Stimulated activated naive CD8-positive, alpha-beta T cell treated with anti-CD3 and anti-CD28 coated beads, Interleukin-15, Interleukin-2, amounts not matched to agents 100 ng/mL and 50 ng/mL, for 24 hours (primary cell): Measurements from ENCODE around the gene RGS10.

Experiments
- H3K27ac Mint-ChIP-seq: one replicate; pipeline ENCODE4 v1.8.0; 2021; ENCODE audit warnings: mild to moderate bottlenecking, mixed read lengths
- H3K27me3 Mint-ChIP-seq: one replicate; pipeline ENCODE4 v1.8.0; 2021; ENCODE audit warnings: mixed read lengths
- H3K36me3 Mint-ChIP-seq: one replicate; pipeline ENCODE4 v1.8.0; 2021; ENCODE audit warnings: low read depth, mixed read lengths
- H3K4me1 Mint-ChIP-seq: one replicate; pipeline ENCODE4 v1.8.0; 2021; ENCODE audit warnings: low read depth, mixed read lengths
- H3K4me3 Mint-ChIP-seq: one replicate; pipeline ENCODE4 v1.8.0; 2021; ENCODE audit warnings: mild to moderate bottlenecking, mixed read lengths
- H3K9me3 Mint-ChIP-seq: one replicate; pipeline ENCODE4 v1.8.0; 2021; ENCODE audit warnings: mixed read lengths

RGS10 gene

GRCh38 chr10:119517235-119518141, 25.0 kb downstream of the RGS10 start:
- Mint-ChIP-seq H3K36me3 (peaks cover 62% of the 10 kb centered on the region), H3K27ac (peak overlapping the region; percentile 96), H3K4me1 (peaks cover 90% of the 10 kb centered on the region), H3K27me3 (no peaks in the 10 kb centered on the region), H3K9me3 (no peaks in the 10 kb centered on the region), H3K4me3 (peak overlapping the region; percentile 53)

GRCh38 chr10:119516381-119517234, 25.9 kb downstream of the RGS10 start:
- no peaks in the 10 kb centered on the region for H3K9me3 Mint-ChIP-seq
- H3K27ac Mint-ChIP-seq = peak overlapping the region; percentile 96

GRCh38 chr10:119515511-119516045, 26.9 kb downstream of the RGS10 start:
- Mint-ChIP-seq H3K9me3 (no peaks in the 10 kb centered on the region), H3K4me1 (peaks cover 86% of the 10 kb centered on the region), H3K36me3 (peaks cover 58% of the 10 kb centered on the region), H3K27ac (peak overlapping the region; percentile 96), H3K4me3 (no peak overlapping the region), H3K27me3 (no peaks in the 10 kb centered on the region)

More at GRCh38 chr10:119516381-119517234, 25.9 kb downstream of the RGS10 start:
- Mint-ChIP-seq H3K27me3 (no peaks in the 10 kb centered on the region), H3K4me3 (peak overlapping the region; percentile 53), H3K4me1 (peaks cover 90% of the 10 kb centered on the region), H3K36me3 (peaks cover 60% of the 10 kb centered on the region)

- H3K36me3 Mint-ChIP-seq = peaks cover 60% of the 10 kb centered on the region
- no peaks in the 10 kb centered on the region for H3K27me3 Mint-ChIP-seq
- H3K9me3 Mint-ChIP-seq = no peaks in the 10 kb centered on the region
- no peak overlapping the region for H3K4me3 Mint-ChIP-seq
- H3K27ac Mint-ChIP-seq = no peak overlapping the region
- peaks cover 87% of the 10 kb centered on the region for H3K4me1 Mint-ChIP-seq
Observed at GRCh38 chr10:119514819-119515218, 27.7 kb downstream of the RGS10 start.

GRCh38 chr10:119511828-119512515, 30.5 kb downstream of the RGS10 start:
- Mint-ChIP-seq H3K36me3 (peaks cover 63% of the 10 kb centered on the region), H3K27me3 (no peaks in the 10 kb centered on the region), H3K4me3 (peak overlapping the region; percentile 30), H3K9me3 (no peaks in the 10 kb centered on the region), H3K27ac (peak overlapping the region; percentile 88), H3K4me1 (peaks cover 73% of the 10 kb centered on the region)

- no peaks in the 10 kb centered on the region for H3K27me3 Mint-ChIP-seq
- H3K4me3 Mint-ChIP-seq = no peak overlapping the region
- H3K4me1 Mint-ChIP-seq = peaks cover 73% of the 10 kb centered on the region
- H3K9me3 Mint-ChIP-seq = no peaks in the 10 kb centered on the region
- H3K36me3 Mint-ChIP-seq = peaks cover 71% of the 10 kb centered on the region
- H3K27ac Mint-ChIP-seq = peak overlapping the region; percentile 53
Observed at GRCh38 chr10:119509909-119510451, 32.5 kb downstream of the RGS10 start.

- H3K27ac Mint-ChIP-seq = peak overlapping the region; percentile 50
- peaks cover 77% of the 10 kb centered on the region for H3K36me3 Mint-ChIP-seq
- peak overlapping the region; percentile 10 for H3K4me3 Mint-ChIP-seq
Observed at GRCh38 chr10:119507115-119507514, 35.4 kb downstream of the RGS10 start.

GRCh38 chr10:119505588-119506315, 36.8 kb downstream of the RGS10 start:
- Mint-ChIP-seq H3K9me3 (no peaks in the 10 kb centered on the region), H3K27me3 (no peaks in the 10 kb centered on the region), H3K27ac (peak overlapping the region; percentile 77), H3K4me3 (peak overlapping the region; percentile 30), H3K36me3 (peaks cover 69% of the 10 kb centered on the region), H3K4me1 (peaks cover 82% of the 10 kb centered on the region)

More at GRCh38 chr10:119507115-119507514, 35.4 kb downstream of the RGS10 start:
- H3K9me3 Mint-ChIP-seq = no peaks in the 10 kb centered on the region
- peaks cover 79% of the 10 kb centered on the region for H3K4me1 Mint-ChIP-seq
- no peaks in the 10 kb centered on the region for H3K27me3 Mint-ChIP-seq

- H3K9me3 Mint-ChIP-seq = no peaks in the 10 kb centered on the region
- peaks cover 69% of the 10 kb centered on the region for H3K36me3 Mint-ChIP-seq
- H3K4me1 Mint-ChIP-seq = peaks cover 84% of the 10 kb centered on the region
- H3K27me3 Mint-ChIP-seq = no peaks in the 10 kb centered on the region
- peak overlapping the region; percentile 26 for H3K4me3 Mint-ChIP-seq
- peak overlapping the region; percentile 79 for H3K27ac Mint-ChIP-seq
Observed at GRCh38 chr10:119505131-119505551, 37.4 kb downstream of the RGS10 start.

- peaks cover 71% of the 10 kb centered on the region for H3K36me3 Mint-ChIP-seq
- peak overlapping the region; percentile 79 for H3K27ac Mint-ChIP-seq
- peak overlapping the region; percentile 26 for H3K4me3 Mint-ChIP-seq
- no peaks in the 10 kb centered on the region for H3K27me3 Mint-ChIP-seq
- peaks cover 88% of the 10 kb centered on the region for H3K4me1 Mint-ChIP-seq
- H3K9me3 Mint-ChIP-seq = no peaks in the 10 kb centered on the region
Observed at GRCh38 chr10:119504651-119505050, 37.9 kb downstream of the RGS10 start.

GRCh38 chr10:119503821-119504220, 38.7 kb downstream of the RGS10 start:
- Mint-ChIP-seq H3K9me3 (no peaks in the 10 kb centered on the region), H3K4me3 (no peak overlapping the region), H3K4me1 (peaks cover 96% of the 10 kb centered on the region), H3K27me3 (no peaks in the 10 kb centered on the region), H3K27ac (peak overlapping the region; percentile 99), H3K36me3 (peaks cover 76% of the 10 kb centered on the region)

GRCh38 chr10:119502618-119503155, 39.8 kb downstream of the RGS10 start:
- Mint-ChIP-seq H3K27ac (peak overlapping the region; percentile 99), H3K9me3 (no peaks in the 10 kb centered on the region), H3K36me3 (peaks cover 75% of the 10 kb centered on the region), H3K27me3 (no peaks in the 10 kb centered on the region), H3K4me1 (peaks cover 100% of the 10 kb centered on the region), H3K4me3 (peak overlapping the region; percentile 64)

- peak overlapping the region; percentile 70 for H3K4me3 Mint-ChIP-seq
- H3K27ac Mint-ChIP-seq = peak overlapping the region; percentile 99
- no peaks in the 10 kb centered on the region for H3K27me3 Mint-ChIP-seq
- H3K9me3 Mint-ChIP-seq = no peaks in the 10 kb centered on the region
- peaks cover 100% of the 10 kb centered on the region for H3K4me1 Mint-ChIP-seq
- H3K36me3 Mint-ChIP-seq = peaks cover 78% of the 10 kb centered on the region
Observed at GRCh38 chr10:119502209-119502608, 40.3 kb downstream of the RGS10 start.
